K562 (cell line): ENCODE measurements around the gene SSH3. TPM values are rescaled to one million over a fixed set of nuclear protein-coding genes. Genes with fewer than 3 reads are reported as not detected.

Experiments used
- ARID1B ChIP-seq: fragments of 450-650 bp; IDR thresholded peaks from 2 replicates; pipeline ENCODE4 v1.6.1; 2016; ENCODE audit warnings: antibody characterized with exemption, mild to moderate bottlenecking, inconsistent platforms
- ARID2 ChIP-seq: fragments of 450-650 bp; IDR thresholded peaks from 2 replicates; pipeline ENCODE4 v1.6.1; 2017; ENCODE audit warnings: antibody characterized with exemption, mild to moderate bottlenecking
- CBFB ChIP-seq: sonication (generic); formaldehyde crosslinking; IDR thresholded peaks from 2 replicates; pipeline ENCODE4 v1.4.0; 2020; ENCODE audit warnings: mild to moderate bottlenecking, missing genetic modification reagents
- CHD2 ChIP-seq: IDR thresholded peaks from 2 replicates; pipeline ENCODE4 v1.6.1; 2011; ENCODE audit warnings: low read depth, low read length
- KLF13 ChIP-seq: fragments of 450-650 bp; IDR thresholded peaks from 2 replicates; pipeline ENCODE4 v1.6.1; 2016; ENCODE audit warnings: missing genetic modification characterization, low read depth, mild to moderate bottlenecking, missing compliant biosample characterization, moderate library complexity, borderline replicate concordance
- NONO ChIP-seq, 2 experiments: fragments of 200-400 bp in 1 of 2; fragments of 450-650 bp in 1 of 2; formaldehyde crosslinking in 1 of 2; IDR thresholded peaks; 2 replicates each; pipeline ENCODE4 v1.6.1; 2017; ENCODE audit warnings: low read depth in 2 of 2, mild to moderate bottlenecking in 2 of 2, moderate library complexity in 2 of 2, low read length in 1 of 2
- PHB ChIP-seq: fragments of 250-450 bp; sonication (Bioruptor Pico); IDR thresholded peaks from 2 replicates; pipeline ENCODE4 v1.5.0; 2021
- RCOR1 ChIP-seq, 2 experiments: IDR thresholded peaks; 2 replicates each; pipeline ENCODE4 v1.6.1; 2012; ENCODE audit warnings: low read depth in 2 of 2, low read length in 2 of 2, borderline replicate concordance in 1 of 2, improper control_type of control experiment in 1 of 2
- XRCC5 ChIP-seq: fragments of 200-400 bp; formaldehyde crosslinking; IDR thresholded peaks from 2 replicates; pipeline ENCODE4 v1.6.1; 2017; ENCODE audit warnings: low read depth, mild to moderate bottlenecking, low read length
- ZNF644 ChIP-seq: fragments of 200-800 bp; sonication (Bioruptor generic); IDR thresholded peaks from 2 replicates; pipeline ENCODE4 v1.6.1; 2016; ENCODE audit warnings: low read depth, missing genetic modification characterization, missing compliant biosample characterization
- polyA plus RNA-seq, 8 experiments: library from polyadenylated mRNA; depleted of rRNA in 4 of 8; stranded (reverse) in 5 of 8; unstranded in 3 of 8; fragments of >200 nt; fragmentation: Nextera tagmentation in 2 of 8; fragmentation: Illumina TruSeq in 1 of 8; extraction: Ambion mirVana in 2 of 8; extraction: Trizol in 1 of 8; gene quantifications; 2 replicates each; pipeline versions ENCODE4 v1.2.1 to v1.2.3, GENCODE V29; 2011 to 2014; ENCODE audit warnings: inconsistent platforms in 1 of 8, missing spikeins in 1 of 8
- total RNA-seq, 7 experiments: library from RNA; depleted of rRNA in 6 of 7; stranded (reverse); fragments of >200 nt in 6 of 7; fragmentation: Illumina TruSeq in 2 of 7; extraction: Trizol in 2 of 7; gene quantifications; 2 replicates each; pipeline versions ENCODE4 v1.2.1 to v1.2.3, GENCODE V29; 2011 to 2021; ENCODE audit warnings: low replicate concordance in 1 of 7
- TF ChIP-seq, protein P1 (sequence below): fragments of 450-650 bp; IDR thresholded peaks from 2 replicates; pipeline ENCODE4 v1.6.1; 2018; ENCODE audit not compliant: partially characterized antibody
- TF ChIP-seq, protein P2 (sequence below): sonication (generic); formaldehyde crosslinking; IDR thresholded peaks from 2 replicates; pipeline ENCODE4 v1.8.0; 2022; ENCODE audit warnings: mild to moderate bottlenecking, missing genetic modification reagents
- TF ChIP-seq, protein P3 (sequence below), 2 experiments: fragments of 450-650 bp; IDR thresholded peaks; 2 replicates each; pipeline ENCODE4 v1.6.1; 2018; ENCODE audit warnings: mild to moderate bottlenecking in 2 of 2, low read depth in 1 of 2; ENCODE audit not compliant: partially characterized antibody in 2 of 2
- TF ChIP-seq, protein P4 (sequence below), 2 experiments: IDR thresholded peaks in 1 of 2; conservative IDR thresholded peaks in 1 of 2; 2 replicates each; pipeline ENCODE4 v1.6.1; 2016; ENCODE audit warnings: low read depth in 2 of 2, mild to moderate bottlenecking in 1 of 2, missing compliant biosample characterization in 1 of 2, missing genetic modification characterization in 1 of 2, moderate library complexity in 1 of 2

Gene SSH3
- total and polyA plus RNA-seq, 9 of the 15 experiments (the other 6 are each of a cell fraction or from before 2014, with no cell fraction given) = 0.07 to 1.0 (median 0.24) TPM; not detected in 3

GRCh38 chr11:67317205-67317887, 14.0 kb downstream of the SSH3 start (continued):
- TF ChIP-seq, protein P1, sequence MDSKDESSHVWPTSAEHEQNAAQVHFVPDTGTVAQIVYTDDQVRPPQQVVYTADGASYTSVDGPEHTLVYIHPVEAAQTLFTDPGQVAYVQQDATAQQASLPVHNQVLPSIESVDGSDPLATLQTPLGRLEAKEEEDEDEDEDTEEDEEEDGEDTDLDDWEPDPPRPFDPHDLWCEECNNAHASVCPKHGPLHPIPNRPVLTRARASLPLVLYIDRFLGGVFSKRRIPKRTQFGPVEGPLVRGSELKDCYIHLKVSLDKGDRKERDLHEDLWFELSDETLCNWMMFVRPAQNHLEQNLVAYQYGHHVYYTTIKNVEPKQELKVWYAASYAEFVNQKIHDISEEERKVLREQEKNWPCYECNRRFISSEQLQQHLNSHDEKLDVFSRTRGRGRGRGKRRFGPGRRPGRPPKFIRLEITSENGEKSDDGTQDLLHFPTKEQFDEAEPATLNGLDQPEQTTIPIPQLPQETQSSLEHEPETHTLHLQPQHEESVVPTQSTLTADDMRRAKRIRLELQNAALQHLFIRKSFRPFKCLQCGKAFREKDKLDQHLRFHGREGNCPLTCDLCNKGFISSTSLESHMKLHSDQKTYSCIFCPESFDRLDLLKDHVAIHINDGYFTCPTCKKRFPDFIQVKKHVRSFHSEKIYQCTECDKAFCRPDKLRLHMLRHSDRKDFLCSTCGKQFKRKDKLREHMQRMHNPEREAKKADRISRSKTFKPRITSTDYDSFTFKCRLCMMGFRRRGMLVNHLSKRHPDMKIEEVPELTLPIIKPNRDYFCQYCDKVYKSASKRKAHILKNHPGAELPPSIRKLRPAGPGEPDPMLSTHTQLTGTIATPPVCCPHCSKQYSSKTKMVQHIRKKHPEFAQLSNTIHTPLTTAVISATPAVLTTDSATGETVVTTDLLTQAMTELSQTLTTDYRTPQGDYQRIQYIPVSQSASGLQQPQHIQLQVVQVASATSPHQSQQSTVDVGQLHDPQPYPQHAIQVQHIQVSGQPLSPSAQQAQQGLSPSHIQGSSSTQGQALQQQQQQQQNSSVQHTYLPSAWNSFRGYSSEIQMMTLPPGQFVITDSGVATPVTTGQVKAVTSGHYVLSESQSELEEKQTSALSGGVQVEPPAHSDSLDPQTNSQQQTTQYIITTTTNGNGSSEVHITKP = peak; percentile 61
- peak; percentile 99 for TF ChIP-seq ARID2
- 0 out of 2 replicates have a peak, but pooled peaks have one; percentile 35 for TF ChIP-seq KLF13
- TF ChIP-seq, protein P2, sequence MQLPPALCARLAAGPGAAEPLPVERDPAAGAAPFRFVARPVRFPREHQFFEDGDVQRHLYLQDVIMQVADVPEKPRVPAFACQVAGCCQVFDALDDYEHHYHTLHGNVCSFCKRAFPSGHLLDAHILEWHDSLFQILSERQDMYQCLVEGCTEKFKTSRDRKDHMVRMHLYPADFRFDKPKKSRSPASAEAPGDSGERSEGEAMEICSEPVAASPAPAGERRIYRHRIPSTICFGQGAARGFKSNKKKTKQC (CRISPR knock-in tag) = no peak; the same call in 1 of the 2 replicates
- no peak; the same call in 1 of the 2 replicates for TF ChIP-seq ZNF644 (tag)
- TF ChIP-seq ARID1B = peak; percentile 61; the same call in 1 of the 2 replicates
- peak; percentile 73; the same call in 1 of the 2 replicates for TF ChIP-seq XRCC5
- TF ChIP-seq PHB (CRISPR knock-in tag) = peak; percentile 14; the same call in 1 of the 2 replicates
- no peak for TF ChIP-seq NONO (IDR thresholded peaks at IDR 0.05; ENCODE audit: low read depth in 2 of 2, low read length in 1 of 2)
- peak in 1 of 2 experiments; percentile 24; a peak in 1 of 4 replicates for TF ChIP-seq RCOR1 (IDR thresholded peaks at IDR 0.05; ENCODE audit: borderline replicate concordance in 1 of 2, low read depth in 2 of 2, low read length in 2 of 2)
- peak; percentile 100 for TF ChIP-seq CBFB
- peak; percentile 36; the same call in 1 of the 2 replicates for TF ChIP-seq CHD2
- TF ChIP-seq, protein P3, sequence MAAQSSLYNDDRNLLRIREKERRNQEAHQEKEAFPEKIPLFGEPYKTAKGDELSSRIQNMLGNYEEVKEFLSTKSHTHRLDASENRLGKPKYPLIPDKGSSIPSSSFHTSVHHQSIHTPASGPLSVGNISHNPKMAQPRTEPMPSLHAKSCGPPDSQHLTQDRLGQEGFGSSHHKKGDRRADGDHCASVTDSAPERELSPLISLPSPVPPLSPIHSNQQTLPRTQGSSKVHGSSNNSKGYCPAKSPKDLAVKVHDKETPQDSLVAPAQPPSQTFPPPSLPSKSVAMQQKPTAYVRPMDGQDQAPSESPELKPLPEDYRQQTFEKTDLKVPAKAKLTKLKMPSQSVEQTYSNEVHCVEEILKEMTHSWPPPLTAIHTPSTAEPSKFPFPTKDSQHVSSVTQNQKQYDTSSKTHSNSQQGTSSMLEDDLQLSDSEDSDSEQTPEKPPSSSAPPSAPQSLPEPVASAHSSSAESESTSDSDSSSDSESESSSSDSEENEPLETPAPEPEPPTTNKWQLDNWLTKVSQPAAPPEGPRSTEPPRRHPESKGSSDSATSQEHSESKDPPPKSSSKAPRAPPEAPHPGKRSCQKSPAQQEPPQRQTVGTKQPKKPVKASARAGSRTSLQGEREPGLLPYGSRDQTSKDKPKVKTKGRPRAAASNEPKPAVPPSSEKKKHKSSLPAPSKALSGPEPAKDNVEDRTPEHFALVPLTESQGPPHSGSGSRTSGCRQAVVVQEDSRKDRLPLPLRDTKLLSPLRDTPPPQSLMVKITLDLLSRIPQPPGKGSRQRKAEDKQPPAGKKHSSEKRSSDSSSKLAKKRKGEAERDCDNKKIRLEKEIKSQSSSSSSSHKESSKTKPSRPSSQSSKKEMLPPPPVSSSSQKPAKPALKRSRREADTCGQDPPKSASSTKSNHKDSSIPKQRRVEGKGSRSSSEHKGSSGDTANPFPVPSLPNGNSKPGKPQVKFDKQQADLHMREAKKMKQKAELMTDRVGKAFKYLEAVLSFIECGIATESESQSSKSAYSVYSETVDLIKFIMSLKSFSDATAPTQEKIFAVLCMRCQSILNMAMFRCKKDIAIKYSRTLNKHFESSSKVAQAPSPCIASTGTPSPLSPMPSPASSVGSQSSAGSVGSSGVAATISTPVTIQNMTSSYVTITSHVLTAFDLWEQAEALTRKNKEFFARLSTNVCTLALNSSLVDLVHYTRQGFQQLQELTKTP (IDR thresholded peaks at IDR 0.05; ENCODE audit: low read depth in 1 of 2, partially characterized antibody in 2 of 2) = peak in 1 of 2 experiments; percentile 80
- TF ChIP-seq, protein P4, sequence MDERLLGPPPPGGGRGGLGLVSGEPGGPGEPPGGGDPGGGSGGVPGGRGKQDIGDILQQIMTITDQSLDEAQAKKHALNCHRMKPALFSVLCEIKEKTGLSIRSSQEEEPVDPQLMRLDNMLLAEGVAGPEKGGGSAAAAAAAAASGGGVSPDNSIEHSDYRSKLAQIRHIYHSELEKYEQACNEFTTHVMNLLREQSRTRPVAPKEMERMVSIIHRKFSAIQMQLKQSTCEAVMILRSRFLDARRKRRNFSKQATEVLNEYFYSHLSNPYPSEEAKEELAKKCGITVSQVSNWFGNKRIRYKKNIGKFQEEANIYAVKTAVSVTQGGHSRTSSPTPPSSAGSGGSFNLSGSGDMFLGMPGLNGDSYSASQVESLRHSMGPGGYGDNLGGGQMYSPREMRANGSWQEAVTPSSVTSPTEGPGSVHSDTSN (CRISPR knock-in tag; IDR thresholded peaks at IDR 0.05; ENCODE audit: low read depth) = no peak
- TF ChIP-seq, protein P4 (tag; conservative IDR thresholded peaks at IDR 0.05; ENCODE audit: low read depth) = no peak
